H4 (cell line): Measurements from ENCODE around the gene PSPN. TPM values are rescaled to one million over a fixed set of nuclear protein-coding genes. Genes with fewer than 3 reads are reported as not detected.
"Not testable (repeated sequence)": the region's sequence is repeated elsewhere in the genome, so short reads cannot be mapped to it uniquely, and the experiment has no call there.

Experiments
- DNase-seq: peaks from one replicate; pipeline ENCODE4 v3.0.0-alpha.2; 2015; ENCODE audit warnings: low spot score
- total RNA-seq: library from RNA; depleted of rRNA; stranded (reverse); fragments of >200 nt; shearing (Covaris generic); gene quantifications from 2 replicates; pipeline ENCODE4 v1.2.3, GENCODE V29; 2014

Gene PSPN
- total RNA-seq, 1 experiment from 2014 or later, result 0.77 TPM

DNA sequence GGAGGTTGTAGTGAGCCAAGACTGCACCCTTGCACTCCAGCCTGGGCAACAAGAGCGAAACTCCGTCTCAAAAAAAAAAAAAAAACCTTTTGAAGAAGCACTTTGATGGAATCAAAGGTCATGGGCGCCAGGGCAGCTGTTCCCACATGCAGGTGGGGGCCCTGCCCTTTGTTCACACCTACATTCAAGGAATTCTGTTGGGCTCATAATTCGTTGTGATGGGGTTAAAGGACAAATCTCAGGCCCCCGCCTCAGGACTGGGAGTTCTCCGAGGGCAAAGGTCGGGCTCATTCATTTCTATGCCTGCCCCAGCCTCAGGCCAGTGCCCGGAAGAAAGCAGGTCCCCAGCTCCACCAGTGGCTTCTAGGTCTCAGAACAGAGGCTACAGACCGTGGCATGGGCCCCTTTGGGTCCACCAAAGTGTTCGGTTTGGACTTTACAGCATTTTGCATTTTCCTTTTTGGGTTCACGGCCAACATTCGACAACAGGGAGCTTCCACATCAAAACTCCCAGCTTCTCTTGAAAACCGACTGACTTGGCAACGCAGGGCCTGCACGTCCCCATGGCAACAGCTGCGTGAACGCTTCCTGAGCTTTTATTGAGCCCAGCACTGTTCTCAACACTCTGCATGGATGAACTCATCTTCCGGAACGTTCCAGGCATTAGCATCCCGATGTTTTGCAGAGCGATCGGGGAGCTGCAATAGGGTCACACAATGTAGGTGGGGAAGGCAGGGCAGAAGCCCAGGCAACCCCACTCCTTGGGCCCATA is 27.3 kb upstream of the PSPN start:
- DNase-seq, result no peak

GRCh38 chr19:6402058-6402457 is 26.3 kb upstream of the PSPN start:
- no peak for DNase-seq

GRCh38 chr19:6400062-6400944 is 24.6 kb upstream of the PSPN start:
- not testable (repeated sequence) for DNase-seq

GRCh38 chr19:6396305-6396704 is 20.6 kb upstream of the PSPN start:
- DNase-seq, result no peak

- no peak for DNase-seq
Measured at GRCh38 chr19:6394831-6395230, 19.1 kb upstream of the PSPN start.

- no peak for DNase-seq
Measured at GRCh38 chr19:6393983-6394412, 18.3 kb upstream of the PSPN start.

- DNase-seq, result peak; percentile 89
Measured at GRCh38 chr19:6393074-6393982, 17.6 kb upstream of the PSPN start, which contains the start of gene GTF2F1. TSS of gene GTF2F1 (minus strand) at chr19:6393164. CDS start at chr19:6392995, 169 bp downstream.

DNA sequence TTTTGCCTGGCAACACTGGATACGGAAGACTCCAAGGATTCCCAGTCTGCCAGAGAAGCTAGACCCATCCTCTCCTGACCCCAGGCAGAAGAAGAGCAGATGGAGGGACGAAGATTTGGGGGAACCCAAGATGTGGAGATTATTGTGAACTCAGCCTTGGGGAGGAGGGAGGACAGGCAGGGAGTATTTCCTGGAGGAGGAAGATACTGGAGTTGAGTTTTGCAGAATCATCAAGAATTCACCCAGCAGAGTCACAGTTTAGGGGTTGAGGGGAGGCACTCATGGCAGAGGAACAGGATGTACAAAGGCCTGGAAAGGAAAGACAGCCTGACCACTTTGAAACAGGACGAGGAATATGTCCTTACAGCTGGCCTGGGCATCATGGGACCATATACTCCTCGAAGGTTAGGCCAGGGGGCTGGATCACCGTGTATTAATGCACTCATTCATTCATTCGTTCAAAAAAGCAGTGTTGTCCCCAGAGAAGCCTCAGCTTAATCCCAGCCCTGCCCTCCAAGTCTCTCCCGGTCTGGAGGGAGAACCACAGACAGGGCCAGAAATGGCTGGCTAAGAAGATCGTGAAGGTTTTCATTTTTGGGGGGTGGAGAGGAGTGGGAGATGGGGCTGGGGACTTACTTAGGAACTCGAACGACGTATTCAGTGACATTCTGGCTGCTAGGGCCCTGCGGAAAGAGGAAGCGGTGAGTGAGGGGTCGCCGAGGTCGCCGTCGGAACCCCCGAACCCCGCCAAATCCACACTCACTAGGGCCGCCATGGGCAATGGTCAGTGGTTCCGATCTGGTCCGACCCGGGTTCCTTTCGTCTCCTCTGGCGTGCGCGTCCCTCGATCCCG is 16.7 kb upstream of the PSPN start:
- no peak for DNase-seq

GRCh38 chr19:6387372-6387771 is 11.6 kb upstream of the PSPN start:
- no peak for DNase-seq

- no peak for DNase-seq
Measured at GRCh38 chr19:6384381-6384780, 8.6 kb upstream of the PSPN start.

DNA sequence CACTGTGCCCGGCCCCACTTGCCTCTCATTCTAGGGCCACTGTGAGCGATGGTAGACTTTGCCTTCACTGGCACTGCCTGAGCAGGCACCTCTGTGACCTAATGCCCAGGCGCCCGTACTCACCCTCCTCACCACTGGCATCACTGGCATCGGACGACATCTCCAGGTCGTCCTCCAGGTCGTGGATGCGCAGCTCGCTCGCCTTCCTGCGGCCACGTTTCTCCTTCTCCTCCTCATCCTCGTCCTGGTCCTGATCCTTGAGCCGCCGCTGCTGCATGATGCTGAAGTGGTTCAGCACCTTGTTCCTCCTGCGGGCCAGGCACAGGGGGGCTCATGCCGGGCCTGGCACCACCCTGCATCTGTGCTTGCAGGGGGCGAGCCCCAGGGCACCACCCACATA is 7.5 kb upstream of the PSPN start:
- DNase-seq, result no peak

GRCh38 chr19:6381030-6381750 is 5.5 kb upstream of the PSPN start:
- DNase-seq, result no peak

- DNase-seq, result no peak
Measured at GRCh38 chr19:6379744-6380143, 4.0 kb upstream of the PSPN start.

DNA sequence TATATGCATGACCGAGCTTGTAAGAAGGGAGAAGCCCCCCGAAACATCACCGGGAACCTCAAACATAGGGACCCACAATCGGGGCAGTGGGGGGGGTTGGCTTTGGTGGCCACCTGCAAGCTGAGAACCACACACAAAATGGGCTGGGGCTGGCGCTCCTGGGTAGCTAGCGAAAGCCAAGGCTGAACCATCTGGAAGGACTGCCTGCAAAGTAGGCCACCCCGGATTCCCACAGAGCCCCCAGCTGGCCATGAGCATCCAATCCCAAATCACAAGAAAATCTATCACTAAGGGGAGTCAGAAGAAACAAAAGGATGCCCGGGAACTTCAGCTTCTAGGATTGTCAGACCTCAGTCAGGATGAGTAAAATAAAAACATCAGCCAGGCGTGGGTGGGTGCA is 2.8 kb upstream of the PSPN start:
- no peak for DNase-seq

- no peak for DNase-seq
Measured at GRCh38 chr19:6378041-6378440, 2.3 kb upstream of the PSPN start.

DNA sequence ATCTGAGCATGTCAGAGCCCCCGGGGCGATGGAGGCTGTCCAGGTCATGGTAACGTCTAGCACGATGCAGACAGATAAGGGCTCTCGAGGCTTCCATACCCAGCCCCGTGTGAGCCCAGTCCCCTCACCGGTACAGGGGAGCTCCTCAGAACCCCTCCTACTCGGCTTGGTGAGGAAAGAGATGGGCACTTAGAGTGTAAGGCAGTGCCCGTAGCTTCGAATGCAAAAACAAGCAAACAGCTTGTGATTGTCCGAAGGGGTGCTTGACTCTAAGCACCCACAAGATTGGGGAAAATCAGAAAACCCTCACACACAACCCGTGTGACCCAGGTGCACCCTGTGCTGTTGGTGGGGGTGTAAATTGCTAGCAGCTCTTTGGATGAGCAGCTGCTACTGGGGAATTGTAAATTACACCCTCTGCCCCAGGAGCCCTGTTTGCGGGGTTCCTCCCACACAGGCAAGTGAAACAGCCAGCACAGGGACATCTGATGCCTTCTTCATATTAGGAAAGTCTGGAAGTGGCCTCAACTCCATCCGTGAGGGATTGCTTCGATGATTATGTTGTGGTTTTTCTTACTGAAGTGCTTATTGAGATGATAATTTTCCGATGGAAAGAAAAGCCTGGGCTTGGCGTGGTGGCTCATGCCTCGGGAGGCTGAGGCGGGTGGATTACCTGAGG is 918 bp upstream of the PSPN start:
- DNase-seq, result no peak

GRCh38 chr19:6374711-6375410 is 872 bp downstream of the PSPN start:
- DNase-seq, result no peak

DNA sequence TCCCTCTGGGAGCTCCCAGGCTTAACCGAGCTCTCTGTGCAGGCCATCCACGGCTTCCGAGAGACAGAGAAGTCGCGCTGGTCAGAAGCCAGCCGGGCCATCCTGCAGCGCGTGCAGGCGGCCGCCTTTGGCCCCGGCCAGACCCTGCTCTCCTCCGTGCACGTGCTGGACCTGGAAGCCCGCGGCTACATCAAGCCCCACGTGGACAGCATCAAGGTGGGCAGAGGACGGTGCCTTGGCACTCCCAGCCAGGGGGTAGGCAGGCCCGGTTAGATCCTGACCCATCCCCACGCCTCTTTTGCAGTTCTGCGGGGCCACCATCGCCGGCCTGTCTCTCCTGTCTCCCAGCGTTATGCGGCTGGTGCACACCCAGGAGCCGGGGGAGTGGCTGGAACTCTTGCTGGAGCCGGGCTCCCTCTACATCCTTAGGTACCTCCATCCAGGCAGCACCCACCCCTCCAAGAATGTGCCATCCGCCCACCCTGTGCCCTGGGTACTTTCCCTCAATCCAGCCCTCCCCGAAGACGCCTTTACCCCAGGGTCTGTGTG is 1.5 kb downstream of the PSPN start:
- DNase-seq, result no peak

- no peak for DNase-seq
Measured at GRCh38 chr19:6373813-6374108, 2.0 kb downstream of the PSPN start.
